ENCODE data around the gene SRSF2. TPM values are rescaled to one million over a fixed set of nuclear protein-coding genes. Genes with fewer than 3 reads are reported as not detected.

The SRSF2 gene
- total and polyA plus RNA-seq, 9 of the 15 experiments (the other 6 are each of a cell fraction or from before 2014, with no cell fraction given) = 161 to 583 (median 393) TPM

DNA sequence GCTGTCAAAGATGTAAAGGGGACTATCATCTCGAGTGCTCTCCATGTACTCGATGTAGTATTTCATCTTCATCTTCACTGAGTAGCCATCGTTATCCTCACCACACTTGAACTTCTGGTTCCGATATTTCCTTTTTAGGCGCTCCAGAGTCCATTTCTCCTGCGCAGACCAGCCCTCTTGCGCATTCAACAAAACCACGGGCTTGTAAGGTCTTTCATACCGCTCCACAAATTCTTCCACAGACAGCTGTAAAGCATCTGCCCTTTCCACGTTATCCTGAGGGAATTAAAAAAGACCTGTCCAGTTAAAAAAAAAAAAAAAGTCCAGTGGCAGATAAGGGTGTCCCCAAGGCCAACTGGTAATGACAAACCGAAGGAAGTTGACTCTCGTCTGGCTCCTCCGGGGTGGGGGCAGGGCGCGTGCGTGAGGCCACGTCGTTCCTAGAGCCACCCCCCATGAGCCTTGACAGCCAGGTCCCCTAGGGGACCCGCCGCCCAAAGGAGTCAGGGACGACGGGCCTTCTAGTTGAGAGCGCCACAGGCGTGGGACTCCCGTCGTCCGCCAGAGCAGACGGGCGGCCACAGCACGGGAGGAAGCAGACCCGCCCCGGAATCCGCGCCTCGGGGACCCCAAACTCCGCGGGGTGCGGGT lies 11.4 kb downstream of the SRSF2 start (continued):
- TF ChIP-seq, protein P1, sequence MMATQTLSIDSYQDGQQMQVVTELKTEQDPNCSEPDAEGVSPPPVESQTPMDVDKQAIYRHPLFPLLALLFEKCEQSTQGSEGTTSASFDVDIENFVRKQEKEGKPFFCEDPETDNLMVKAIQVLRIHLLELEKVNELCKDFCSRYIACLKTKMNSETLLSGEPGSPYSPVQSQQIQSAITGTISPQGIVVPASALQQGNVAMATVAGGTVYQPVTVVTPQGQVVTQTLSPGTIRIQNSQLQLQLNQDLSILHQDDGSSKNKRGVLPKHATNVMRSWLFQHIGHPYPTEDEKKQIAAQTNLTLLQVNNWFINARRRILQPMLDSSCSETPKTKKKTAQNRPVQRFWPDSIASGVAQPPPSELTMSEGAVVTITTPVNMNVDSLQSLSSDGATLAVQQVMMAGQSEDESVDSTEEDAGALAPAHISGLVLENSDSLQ (IDR thresholded peaks at IDR 0.05) = peak; percentile 42; the same call in 1 of the 2 replicates
- TF ChIP-seq, protein P2, sequence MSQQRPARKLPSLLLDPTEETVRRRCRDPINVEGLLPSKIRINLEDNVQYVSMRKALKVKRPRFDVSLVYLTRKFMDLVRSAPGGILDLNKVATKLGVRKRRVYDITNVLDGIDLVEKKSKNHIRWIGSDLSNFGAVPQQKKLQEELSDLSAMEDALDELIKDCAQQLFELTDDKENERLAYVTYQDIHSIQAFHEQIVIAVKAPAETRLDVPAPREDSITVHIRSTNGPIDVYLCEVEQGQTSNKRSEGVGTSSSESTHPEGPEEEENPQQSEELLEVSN (IDR thresholded peaks at IDR 0.05; ENCODE audit: borderline replicate concordance in 1 of 2, extremely low read depth in 1 of 2, insufficient read depth in 1 of 2, insufficient read length in 1 of 2, low read depth in 1 of 2, low read length in 1 of 2, poor library complexity in 1 of 2, severe bottlenecking in 1 of 2) = peak in 1 of 2 experiments; percentile 66
- no peak for TF ChIP-seq NFE2 (IDR thresholded peaks at IDR 0.05; ENCODE audit: low read depth)
- TF ChIP-seq U2AF1 (optimal IDR thresholded peaks at IDR 0.05; ENCODE audit: low read depth, low read length) = no peak
- TF ChIP-seq, protein P3, sequence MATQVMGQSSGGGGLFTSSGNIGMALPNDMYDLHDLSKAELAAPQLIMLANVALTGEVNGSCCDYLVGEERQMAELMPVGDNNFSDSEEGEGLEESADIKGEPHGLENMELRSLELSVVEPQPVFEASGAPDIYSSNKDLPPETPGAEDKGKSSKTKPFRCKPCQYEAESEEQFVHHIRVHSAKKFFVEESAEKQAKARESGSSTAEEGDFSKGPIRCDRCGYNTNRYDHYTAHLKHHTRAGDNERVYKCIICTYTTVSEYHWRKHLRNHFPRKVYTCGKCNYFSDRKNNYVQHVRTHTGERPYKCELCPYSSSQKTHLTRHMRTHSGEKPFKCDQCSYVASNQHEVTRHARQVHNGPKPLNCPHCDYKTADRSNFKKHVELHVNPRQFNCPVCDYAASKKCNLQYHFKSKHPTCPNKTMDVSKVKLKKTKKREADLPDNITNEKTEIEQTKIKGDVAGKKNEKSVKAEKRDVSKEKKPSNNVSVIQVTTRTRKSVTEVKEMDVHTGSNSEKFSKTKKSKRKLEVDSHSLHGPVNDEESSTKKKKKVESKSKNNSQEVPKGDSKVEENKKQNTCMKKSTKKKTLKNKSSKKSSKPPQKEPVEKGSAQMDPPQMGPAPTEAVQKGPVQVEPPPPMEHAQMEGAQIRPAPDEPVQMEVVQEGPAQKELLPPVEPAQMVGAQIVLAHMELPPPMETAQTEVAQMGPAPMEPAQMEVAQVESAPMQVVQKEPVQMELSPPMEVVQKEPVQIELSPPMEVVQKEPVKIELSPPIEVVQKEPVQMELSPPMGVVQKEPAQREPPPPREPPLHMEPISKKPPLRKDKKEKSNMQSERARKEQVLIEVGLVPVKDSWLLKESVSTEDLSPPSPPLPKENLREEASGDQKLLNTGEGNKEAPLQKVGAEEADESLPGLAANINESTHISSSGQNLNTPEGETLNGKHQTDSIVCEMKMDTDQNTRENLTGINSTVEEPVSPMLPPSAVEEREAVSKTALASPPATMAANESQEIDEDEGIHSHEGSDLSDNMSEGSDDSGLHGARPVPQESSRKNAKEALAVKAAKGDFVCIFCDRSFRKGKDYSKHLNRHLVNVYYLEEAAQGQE (IDR thresholded peaks at IDR 0.05; ENCODE audit: borderline replicate concordance) = no peak
- TF ChIP-seq, protein P3 (CRISPR knock-in tag; IDR thresholded peaks at IDR 0.05; ENCODE audit: low read depth) = 0 out of 2 replicates have a peak, but pooled peaks have one; percentile 22
- no peak for TF ChIP-seq MECOM (CRISPR knock-in tag; IDR thresholded peaks at IDR 0.05)
- TF ChIP-seq, protein P4, sequence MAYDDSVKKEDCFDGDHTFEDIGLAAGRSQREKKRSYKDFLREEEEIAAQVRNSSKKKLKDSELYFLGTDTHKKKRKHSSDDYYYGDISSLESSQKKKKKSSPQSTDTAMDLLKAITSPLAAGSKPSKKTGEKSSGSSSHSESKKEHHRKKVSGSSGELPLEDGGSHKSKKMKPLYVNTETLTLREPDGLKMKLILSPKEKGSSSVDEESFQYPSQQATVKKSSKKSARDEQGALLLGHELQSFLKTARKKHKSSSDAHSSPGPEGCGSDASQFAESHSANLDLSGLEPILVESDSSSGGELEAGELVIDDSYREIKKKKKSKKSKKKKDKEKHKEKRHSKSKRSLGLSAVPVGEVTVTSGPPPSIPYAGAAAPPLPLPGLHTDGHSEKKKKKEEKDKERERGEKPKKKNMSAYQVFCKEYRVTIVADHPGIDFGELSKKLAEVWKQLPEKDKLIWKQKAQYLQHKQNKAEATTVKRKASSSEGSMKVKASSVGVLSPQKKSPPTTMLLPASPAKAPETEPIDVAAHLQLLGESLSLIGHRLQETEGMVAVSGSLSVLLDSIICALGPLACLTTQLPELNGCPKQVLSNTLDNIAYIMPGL (CRISPR knock-in tag; IDR thresholded peaks at IDR 0.05) = no peak
- no peak for TF ChIP-seq KLF13 (tag; IDR thresholded peaks at IDR 0.05; ENCODE audit: borderline replicate concordance, low read depth)
- 0 out of 2 replicates have a peak, but pooled peaks have one; percentile 11 for TF ChIP-seq ZEB2 (IDR thresholded peaks at IDR 0.05)
- no peak for TF ChIP-seq ZNF175 (CRISPR knock-in tag; IDR thresholded peaks at IDR 0.05; ENCODE audit: low read depth)
- TF ChIP-seq WHSC1 (IDR thresholded peaks at IDR 0.05; ENCODE audit: low read length) = no peak
- no peak for TF ChIP-seq GTF2A2 (tag; IDR thresholded peaks at IDR 0.05)

All from K562 (cell line).